ENCODE results near the gene TTBK2.

TTBK2 gene

GRCh38 chr15:42712584-42712983, 208.0 kb downstream of the TTBK2 start:
- DNase-seq (ENCODE audit: low spot score), result no peak
- H3K9me3 ChIP-seq (ENCODE audit: severe bottlenecking), result no peaks in the 10 kb centered on the region
- H3K36me3 ChIP-seq (ENCODE audit: low read depth), result no peaks in the 10 kb centered on the region
- TF ChIP-seq, protein P1, sequence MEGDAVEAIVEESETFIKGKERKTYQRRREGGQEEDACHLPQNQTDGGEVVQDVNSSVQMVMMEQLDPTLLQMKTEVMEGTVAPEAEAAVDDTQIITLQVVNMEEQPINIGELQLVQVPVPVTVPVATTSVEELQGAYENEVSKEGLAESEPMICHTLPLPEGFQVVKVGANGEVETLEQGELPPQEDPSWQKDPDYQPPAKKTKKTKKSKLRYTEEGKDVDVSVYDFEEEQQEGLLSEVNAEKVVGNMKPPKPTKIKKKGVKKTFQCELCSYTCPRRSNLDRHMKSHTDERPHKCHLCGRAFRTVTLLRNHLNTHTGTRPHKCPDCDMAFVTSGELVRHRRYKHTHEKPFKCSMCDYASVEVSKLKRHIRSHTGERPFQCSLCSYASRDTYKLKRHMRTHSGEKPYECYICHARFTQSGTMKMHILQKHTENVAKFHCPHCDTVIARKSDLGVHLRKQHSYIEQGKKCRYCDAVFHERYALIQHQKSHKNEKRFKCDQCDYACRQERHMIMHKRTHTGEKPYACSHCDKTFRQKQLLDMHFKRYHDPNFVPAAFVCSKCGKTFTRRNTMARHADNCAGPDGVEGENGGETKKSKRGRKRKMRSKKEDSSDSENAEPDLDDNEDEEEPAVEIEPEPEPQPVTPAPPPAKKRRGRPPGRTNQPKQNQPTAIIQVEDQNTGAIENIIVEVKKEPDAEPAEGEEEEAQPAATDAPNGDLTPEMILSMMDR (IDR thresholded peaks at IDR 0.05; ENCODE audit: poor library complexity, severe bottlenecking), result no peak
- no peak overlapping the region for H3K27ac ChIP-seq (ENCODE audit: poor library complexity, severe bottlenecking)
- no peak overlapping the region for H3K4me3 ChIP-seq (ENCODE audit: severe bottlenecking)
- ATAC-seq (ENCODE audit: low read depth), result no peak
- H3K4me1 ChIP-seq (ENCODE audit: insufficient read depth, poor library complexity, severe bottlenecking), result no peaks in the 10 kb centered on the region
- H3K27me3 ChIP-seq (ENCODE audit: insufficient read depth, poor library complexity, severe bottlenecking), result no peaks in the 10 kb centered on the region

DNA sequence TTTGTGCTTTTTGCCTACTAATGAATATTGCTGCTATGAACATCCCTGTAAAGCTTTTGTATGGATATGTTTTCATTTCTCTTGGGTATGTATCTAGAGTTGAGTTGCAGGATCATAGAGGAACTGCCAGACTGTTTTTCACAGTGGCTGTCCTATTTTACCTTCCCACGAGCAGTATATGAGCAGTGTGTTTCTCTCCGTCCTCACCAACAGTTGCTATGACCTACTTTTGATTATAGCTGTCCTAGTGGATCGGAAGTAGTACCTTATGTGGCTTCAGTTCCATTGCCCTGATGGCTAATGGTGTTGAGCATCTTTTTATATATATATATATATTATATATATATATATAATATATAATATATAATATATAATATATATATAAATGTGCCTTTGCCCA, 208.8 kb downstream of the TTBK2 start:
- DNase-seq (ENCODE audit: low spot score) (no peak), ATAC-seq (ENCODE audit: low read depth) (no peak)
- Histone ChIP-seq H3K9me3 (ENCODE audit: severe bottlenecking) (no peaks in the 10 kb centered on the region), H3K36me3 (ENCODE audit: low read depth) (no peaks in the 10 kb centered on the region), H3K4me3 (ENCODE audit: severe bottlenecking) (no peak overlapping the region), H3K27me3 (ENCODE audit: insufficient read depth, poor library complexity, severe bottlenecking) (no peaks in the 10 kb centered on the region), H3K27ac (ENCODE audit: poor library complexity, severe bottlenecking) (no peak overlapping the region), H3K4me1 (ENCODE audit: insufficient read depth, poor library complexity, severe bottlenecking) (no peaks in the 10 kb centered on the region)
- TF ChIP-seq, protein P1 (IDR thresholded peaks at IDR 0.05; ENCODE audit: poor library complexity, severe bottlenecking), result no peak

- TF ChIP-seq, protein P1 (IDR thresholded peaks at IDR 0.05; ENCODE audit: poor library complexity, severe bottlenecking), result no peak
- Histone ChIP-seq H3K27me3 (ENCODE audit: insufficient read depth, poor library complexity, severe bottlenecking) (no peaks in the 10 kb centered on the region), H3K9me3 (ENCODE audit: severe bottlenecking) (no peaks in the 10 kb centered on the region), H3K4me3 (ENCODE audit: severe bottlenecking) (no peak overlapping the region), H3K27ac (ENCODE audit: poor library complexity, severe bottlenecking) (no peak overlapping the region), H3K36me3 (ENCODE audit: low read depth) (no peaks in the 10 kb centered on the region), H3K4me1 (ENCODE audit: insufficient read depth, poor library complexity, severe bottlenecking) (no peaks in the 10 kb centered on the region)
- no peak for DNase-seq (ENCODE audit: low spot score)
- no peak for ATAC-seq (ENCODE audit: low read depth)
Observed at GRCh38 chr15:42710662-42711061, 209.9 kb downstream of the TTBK2 start.

DNA sequence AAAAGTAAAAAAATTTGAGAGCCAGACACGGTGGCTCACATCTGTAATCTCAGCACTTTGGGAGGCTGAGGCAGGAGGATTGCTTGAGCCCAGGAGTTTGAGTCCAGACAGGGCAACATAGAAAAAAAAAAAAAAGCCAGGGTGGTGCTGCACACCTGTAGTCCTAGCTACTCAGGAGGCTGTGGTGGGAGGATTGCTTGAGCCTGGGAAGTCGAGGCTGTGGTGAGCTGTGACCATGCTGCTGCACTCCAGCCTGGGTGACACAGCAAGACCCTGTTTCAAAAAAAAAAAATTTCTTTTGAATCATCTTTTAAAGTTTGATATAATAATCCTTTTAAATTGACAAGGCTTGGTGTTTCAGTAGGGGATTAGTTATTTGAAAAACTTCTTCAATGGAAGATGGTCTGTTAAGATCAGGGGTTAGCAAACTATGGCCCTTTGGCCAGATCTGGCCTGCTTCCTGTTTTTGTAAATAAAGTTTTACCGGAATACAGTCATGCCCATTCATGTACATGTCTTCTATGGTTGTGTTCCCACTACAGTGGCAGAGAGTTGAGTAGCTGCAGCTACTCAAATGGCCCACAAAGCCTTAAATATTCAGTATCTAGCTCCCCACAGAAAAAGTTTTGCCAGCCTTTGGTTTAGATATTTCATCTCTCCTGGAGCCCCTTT, 212.6 kb downstream of the TTBK2 start:
- H3K36me3 ChIP-seq (ENCODE audit: low read depth), result no peaks in the 10 kb centered on the region
- no peaks in the 10 kb centered on the region for H3K4me1 ChIP-seq (ENCODE audit: insufficient read depth, poor library complexity, severe bottlenecking)
- H3K27ac ChIP-seq (ENCODE audit: poor library complexity, severe bottlenecking), result no peak overlapping the region
- ATAC-seq (ENCODE audit: low read depth) (no peak), DNase-seq (ENCODE audit: low spot score) (no peak)
- no peaks in the 10 kb centered on the region for H3K9me3 ChIP-seq (ENCODE audit: severe bottlenecking)
- no peaks in the 10 kb centered on the region for H3K27me3 ChIP-seq (ENCODE audit: insufficient read depth, poor library complexity, severe bottlenecking)
- TF ChIP-seq, protein P1 (IDR thresholded peaks at IDR 0.05; ENCODE audit: poor library complexity, severe bottlenecking), result no peak
- no peak overlapping the region for H3K4me3 ChIP-seq (ENCODE audit: severe bottlenecking)

DNA sequence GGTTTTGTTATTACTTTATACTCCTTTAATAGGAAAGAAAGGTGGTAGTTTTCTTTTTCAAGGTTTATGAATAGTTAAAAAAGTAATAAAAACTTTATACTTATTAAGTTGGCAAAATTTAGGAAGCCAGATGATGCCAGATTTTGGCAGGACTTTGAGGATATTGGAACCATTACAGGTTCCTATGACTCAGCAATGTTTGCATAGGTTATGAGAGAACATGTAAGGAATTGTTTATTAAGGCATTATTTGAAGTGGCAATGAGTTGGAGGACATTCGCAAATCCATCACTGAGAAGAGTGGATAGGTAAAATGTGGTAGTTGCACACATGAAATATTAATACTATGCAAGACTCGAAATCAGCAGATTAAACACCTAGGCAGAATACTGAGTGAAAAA, 213.5 kb downstream of the TTBK2 start:
- Histone ChIP-seq H3K36me3 (ENCODE audit: low read depth) (no peaks in the 10 kb centered on the region), H3K27me3 (ENCODE audit: insufficient read depth, poor library complexity, severe bottlenecking) (no peaks in the 10 kb centered on the region), H3K4me1 (ENCODE audit: insufficient read depth, poor library complexity, severe bottlenecking) (no peaks in the 10 kb centered on the region), H3K9me3 (ENCODE audit: severe bottlenecking) (no peaks in the 10 kb centered on the region), H3K4me3 (ENCODE audit: severe bottlenecking) (no peak overlapping the region), H3K27ac (ENCODE audit: poor library complexity, severe bottlenecking) (no peak overlapping the region)
- DNase-seq (ENCODE audit: low spot score) (no peak), ATAC-seq (ENCODE audit: low read depth) (peak; percentile 54)
- TF ChIP-seq, protein P1 (IDR thresholded peaks at IDR 0.05; ENCODE audit: poor library complexity, severe bottlenecking), result no peak
